Measurements from ENCODE around the gene TECR. TPM values are rescaled to one million over a fixed set of nuclear protein-coding genes. Genes with fewer than 3 reads are reported as not detected.
A peak's percentile ranks its signal among the peaks of the same experiment; 100 is the strongest.
"Not testable (repeated sequence)": the region's sequence is repeated elsewhere in the genome, so short reads cannot be mapped to it uniquely, and the experiment has no call there.

TECR gene
- polyA plus RNA-seq, 3 donors, result 59.8 to 79.6 (median 76.7) TPM

GRCh38 chr19:14582894-14583340 lies 53.5 kb downstream of the TECR start, which contains the start of gene CLEC17A:
CLEC17A (plus strand) TSS chr19:14583084; CDS start chr19:14583161, 77 bp downstream.
- peak within 1 kb of the TSS in 1 of 2 donors; percentile 27 for H3K27ac ChIP-seq (ENCODE audit: low read depth in 1 of 2, low read length in 2 of 2)
- no peaks in the 10 kb centered on the region for H4K20me1 ChIP-seq (ENCODE audit: insufficient read depth, low read length)
- peaks cover 16 to 17% of the 10 kb centered on the region in 2 donors for H3K4me1 ChIP-seq (ENCODE audit: control insufficient read depth in 1 of 2, insufficient read depth in 2 of 2, low read length in 2 of 2)
- H3K4me1 Mint-ChIP-seq, result peaks cover 25% of the 10 kb centered on the region
- intact Hi-C loops (cut with micrococcal nuclease), result no loop called here
- peaks cover 0 to 4% (median 0%) of the 10 kb centered on the region in 7 donors for H3K9me3 Mint-ChIP-seq
- peak; percentile 70 to 76 (median 74) for DNase-seq
- no peaks in the 10 kb centered on the region for H3K27me3 ChIP-seq (ENCODE audit: control insufficient read depth in 2 of 2, insufficient read depth in 2 of 2, low read length in 2 of 2)
- peak within 1 kb of the TSS; percentile 2 to 83 (median 75) for H3K27ac Mint-ChIP-seq
- no peak within 1 kb of the TSS for H3K9ac ChIP-seq (ENCODE audit: insufficient read depth, low read length, poor library complexity, severe bottlenecking)
- H3K36me3 ChIP-seq (replicated peaks in 1 of 2; ENCODE audit: control insufficient read depth in 1 of 2, insufficient read depth in 2 of 2, low read length in 2 of 2), result no peaks in the 10 kb centered on the region
- H3K36me3 Mint-ChIP-seq, result peaks cover 0 to 2% of the 10 kb centered on the region in 2 donors
- H3K4me2 ChIP-seq (replicated peaks; ENCODE audit: extremely low read depth, low read length, poor library complexity, severe bottlenecking), result peak within 1 kb of the TSS; percentile 1
- H3K4me3 ChIP-seq (replicated peaks in 1 of 3; ENCODE audit: low read depth in 2 of 3, low read length in 3 of 3), result peak within 1 kb of the TSS in 1 of 3 experiments; percentile 10
- peaks cover 0 to 6% (median 2%) of the 10 kb centered on the region in 3 donors for H3K27me3 Mint-ChIP-seq (ENCODE audit: low read depth in 3 of 3)
- TF ChIP-seq CTCF (IDR thresholded peaks at IDR 0.05), result no peak
- no peaks in the 10 kb centered on the region for H3K79me2 ChIP-seq (ENCODE audit: insufficient read depth, low read length)
- H3K4me3 Mint-ChIP-seq, result peak within 1 kb of the TSS; percentile 39 to 70
- H3K9me3 ChIP-seq (replicated peaks in 1 of 2; ENCODE audit: control insufficient read depth in 1 of 2, insufficient read depth in 1 of 2, low read length in 2 of 2), result no peaks in the 10 kb centered on the region
- H2AFZ ChIP-seq (ENCODE audit: insufficient read depth, low read depth, low read length, poor library complexity, severe bottlenecking), result no peak within 1 kb of the TSS
- 0% methylated on average over 3 of the region's 6 CpGs for WGBS (ENCODE audit: insufficient coverage)

- H3K4me3 Mint-ChIP-seq; H3K9me3 Mint-ChIP-seq; H2AFZ ChIP-seq (ENCODE audit: insufficient read depth, low read depth, low read length, poor library complexity, severe bottlenecking); H3K4me3 ChIP-seq (replicated peaks in 1 of 3; ENCODE audit: low read depth in 2 of 3, low read length in 3 of 3); H3K27ac ChIP-seq (ENCODE audit: low read depth in 1 of 2, low read length in 2 of 2); DNase-seq; H3K27me3 ChIP-seq (ENCODE audit: control insufficient read depth in 2 of 2, insufficient read depth in 2 of 2, low read length in 2 of 2); intact Hi-C loops (cut with micrococcal nuclease); H3K36me3 ChIP-seq (replicated peaks in 1 of 2; ENCODE audit: control insufficient read depth in 1 of 2, insufficient read depth in 2 of 2, low read length in 2 of 2); H3K9me3 ChIP-seq (replicated peaks in 1 of 2; ENCODE audit: control insufficient read depth in 1 of 2, insufficient read depth in 1 of 2, low read length in 2 of 2); H3K9ac ChIP-seq (ENCODE audit: insufficient read depth, low read length, poor library complexity, severe bottlenecking); H3K4me2 ChIP-seq (replicated peaks; ENCODE audit: extremely low read depth, low read length, poor library complexity, severe bottlenecking); H4K20me1 ChIP-seq (ENCODE audit: insufficient read depth, low read length); H3K79me2 ChIP-seq (ENCODE audit: insufficient read depth, low read length); H3K27me3 Mint-ChIP-seq (ENCODE audit: low read depth in 3 of 3); H3K36me3 Mint-ChIP-seq: not testable (repeated sequence)
- H3K4me1 ChIP-seq (ENCODE audit: control insufficient read depth in 1 of 2, insufficient read depth in 2 of 2, low read length in 2 of 2), result peaks cover 16 to 17% of the 10 kb centered on the region in 2 donors
- peak overlapping the region in 4 of 7 donors; percentile 30 to 75 (median 69) for H3K27ac Mint-ChIP-seq
- peaks cover 33% of the 10 kb centered on the region for H3K4me1 Mint-ChIP-seq
- WGBS (ENCODE audit: insufficient coverage), result no CpG with 5 or more reads among the region's 5 CpGs
Observed at GRCh38 chr19:14584372-14584771, 55.0 kb downstream of the TECR start.

- H3K36me3 ChIP-seq (replicated peaks in 1 of 2; ENCODE audit: control insufficient read depth in 1 of 2, insufficient read depth in 2 of 2, low read length in 2 of 2); H3K36me3 Mint-ChIP-seq; H3K4me3 Mint-ChIP-seq; H3K27ac ChIP-seq (ENCODE audit: low read depth in 1 of 2, low read length in 2 of 2); H4K20me1 ChIP-seq (ENCODE audit: insufficient read depth, low read length); H3K27me3 ChIP-seq (ENCODE audit: control insufficient read depth in 2 of 2, insufficient read depth in 2 of 2, low read length in 2 of 2); intact Hi-C loops (cut with micrococcal nuclease); H3K9me3 Mint-ChIP-seq; H3K9me3 ChIP-seq (replicated peaks in 1 of 2; ENCODE audit: control insufficient read depth in 1 of 2, insufficient read depth in 1 of 2, low read length in 2 of 2); H3K27me3 Mint-ChIP-seq (ENCODE audit: low read depth in 3 of 3); H2AFZ ChIP-seq (ENCODE audit: insufficient read depth, low read depth, low read length, poor library complexity, severe bottlenecking); H3K4me2 ChIP-seq (replicated peaks; ENCODE audit: extremely low read depth, low read length, poor library complexity, severe bottlenecking); H3K4me3 ChIP-seq (replicated peaks in 1 of 3; ENCODE audit: low read depth in 2 of 3, low read length in 3 of 3); H3K9ac ChIP-seq (ENCODE audit: insufficient read depth, low read length, poor library complexity, severe bottlenecking); H3K79me2 ChIP-seq (ENCODE audit: insufficient read depth, low read length): not testable (repeated sequence)
- no CpG with 5 or more reads among the region's 3 CpGs for WGBS (ENCODE audit: insufficient coverage)
- DNase-seq, result peak; percentile 79 to 91 (median 87)
- peaks cover 33% of the 10 kb centered on the region for H3K4me1 Mint-ChIP-seq
- H3K27ac Mint-ChIP-seq, result peak overlapping the region in 3 of 7 donors; percentile 53 to 65 (median 65)
- H3K4me1 ChIP-seq (ENCODE audit: control insufficient read depth in 1 of 2, insufficient read depth in 2 of 2, low read length in 2 of 2), result peaks cover 16 to 17% of the 10 kb centered on the region in 2 donors
Observed at GRCh38 chr19:14585187-14585586, 55.8 kb downstream of the TECR start.

- H3K27me3 ChIP-seq (ENCODE audit: control insufficient read depth in 2 of 2, insufficient read depth in 2 of 2, low read length in 2 of 2); H3K4me2 ChIP-seq (replicated peaks; ENCODE audit: extremely low read depth, low read length, poor library complexity, severe bottlenecking); H2AFZ ChIP-seq (ENCODE audit: insufficient read depth, low read depth, low read length, poor library complexity, severe bottlenecking); H3K9me3 Mint-ChIP-seq; H3K4me3 ChIP-seq (replicated peaks in 1 of 3; ENCODE audit: low read depth in 2 of 3, low read length in 3 of 3); H3K27ac Mint-ChIP-seq; H3K79me2 ChIP-seq (ENCODE audit: insufficient read depth, low read length); H3K9me3 ChIP-seq (replicated peaks in 1 of 2; ENCODE audit: control insufficient read depth in 1 of 2, insufficient read depth in 1 of 2, low read length in 2 of 2); H3K4me3 Mint-ChIP-seq; intact Hi-C loops (cut with micrococcal nuclease); H3K27ac ChIP-seq (ENCODE audit: low read depth in 1 of 2, low read length in 2 of 2); H3K36me3 ChIP-seq (replicated peaks in 1 of 2; ENCODE audit: control insufficient read depth in 1 of 2, insufficient read depth in 2 of 2, low read length in 2 of 2); H3K9ac ChIP-seq (ENCODE audit: insufficient read depth, low read length, poor library complexity, severe bottlenecking); H3K4me1 ChIP-seq (ENCODE audit: control insufficient read depth in 1 of 2, insufficient read depth in 2 of 2, low read length in 2 of 2); H3K36me3 Mint-ChIP-seq; H4K20me1 ChIP-seq (ENCODE audit: insufficient read depth, low read length): not testable (repeated sequence)
- Mint-ChIP-seq H3K27me3 (ENCODE audit: low read depth in 3 of 3) (peaks cover 3 to 10% (median 6%) of the 10 kb centered on the region in 3 donors), H3K4me1 (peaks cover 24% of the 10 kb centered on the region)
- DNase-seq, result peak; percentile 55 to 79 (median 70)
- WGBS (ENCODE audit: insufficient coverage), result no CpG with 5 or more reads among the region's 4 CpGs
Observed at GRCh38 chr19:14589433-14589832, 60.0 kb downstream of the TECR start.

Data from CD14-positive monocyte (primary cell).